ENCODE measurements around the gene HELZ.

DNA sequence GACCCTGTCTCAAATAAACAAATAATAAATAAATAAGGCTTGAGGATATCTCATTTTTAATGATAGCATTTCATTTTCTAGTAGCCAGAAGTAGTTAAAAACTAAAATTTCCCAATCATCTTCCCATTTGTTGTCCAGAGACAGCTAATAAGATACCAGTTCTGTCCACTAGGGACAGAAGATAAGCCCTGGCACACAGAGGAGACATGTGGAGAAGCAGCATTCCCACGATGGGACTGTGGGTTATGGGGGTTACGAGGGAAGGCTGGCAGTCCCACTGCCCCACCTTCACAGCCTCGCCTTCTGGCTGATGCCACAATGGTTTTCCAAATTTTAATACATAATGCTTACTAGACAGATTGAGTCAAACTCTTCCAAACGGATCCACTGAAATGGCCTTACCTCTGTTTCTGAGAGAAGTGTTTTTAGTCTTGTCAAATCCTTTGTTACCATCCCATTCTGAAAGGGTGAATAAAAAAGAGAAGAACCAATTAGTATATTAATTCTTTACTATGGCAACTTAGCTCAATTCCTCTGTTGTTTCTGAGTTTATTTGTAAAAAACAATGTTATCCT, 44.2 kb downstream of the HELZ start:
- TF ChIP-seq, protein P1, sequence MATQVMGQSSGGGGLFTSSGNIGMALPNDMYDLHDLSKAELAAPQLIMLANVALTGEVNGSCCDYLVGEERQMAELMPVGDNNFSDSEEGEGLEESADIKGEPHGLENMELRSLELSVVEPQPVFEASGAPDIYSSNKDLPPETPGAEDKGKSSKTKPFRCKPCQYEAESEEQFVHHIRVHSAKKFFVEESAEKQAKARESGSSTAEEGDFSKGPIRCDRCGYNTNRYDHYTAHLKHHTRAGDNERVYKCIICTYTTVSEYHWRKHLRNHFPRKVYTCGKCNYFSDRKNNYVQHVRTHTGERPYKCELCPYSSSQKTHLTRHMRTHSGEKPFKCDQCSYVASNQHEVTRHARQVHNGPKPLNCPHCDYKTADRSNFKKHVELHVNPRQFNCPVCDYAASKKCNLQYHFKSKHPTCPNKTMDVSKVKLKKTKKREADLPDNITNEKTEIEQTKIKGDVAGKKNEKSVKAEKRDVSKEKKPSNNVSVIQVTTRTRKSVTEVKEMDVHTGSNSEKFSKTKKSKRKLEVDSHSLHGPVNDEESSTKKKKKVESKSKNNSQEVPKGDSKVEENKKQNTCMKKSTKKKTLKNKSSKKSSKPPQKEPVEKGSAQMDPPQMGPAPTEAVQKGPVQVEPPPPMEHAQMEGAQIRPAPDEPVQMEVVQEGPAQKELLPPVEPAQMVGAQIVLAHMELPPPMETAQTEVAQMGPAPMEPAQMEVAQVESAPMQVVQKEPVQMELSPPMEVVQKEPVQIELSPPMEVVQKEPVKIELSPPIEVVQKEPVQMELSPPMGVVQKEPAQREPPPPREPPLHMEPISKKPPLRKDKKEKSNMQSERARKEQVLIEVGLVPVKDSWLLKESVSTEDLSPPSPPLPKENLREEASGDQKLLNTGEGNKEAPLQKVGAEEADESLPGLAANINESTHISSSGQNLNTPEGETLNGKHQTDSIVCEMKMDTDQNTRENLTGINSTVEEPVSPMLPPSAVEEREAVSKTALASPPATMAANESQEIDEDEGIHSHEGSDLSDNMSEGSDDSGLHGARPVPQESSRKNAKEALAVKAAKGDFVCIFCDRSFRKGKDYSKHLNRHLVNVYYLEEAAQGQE (IDR thresholded peaks at IDR 0.05; ENCODE audit: low read depth, low read length): no peak
- no peak for TF ChIP-seq POLR2AphosphoS5 (IDR thresholded peaks at IDR 0.05; ENCODE audit: low read depth, low read length)
- TF ChIP-seq FOXM1 (IDR thresholded peaks at IDR 0.05; ENCODE audit: low read depth): no peak
- no peak for TF ChIP-seq FOSL2 (IDR thresholded peaks at IDR 0.05; ENCODE audit: borderline replicate concordance, low read depth)
- TF ChIP-seq, protein P2, sequence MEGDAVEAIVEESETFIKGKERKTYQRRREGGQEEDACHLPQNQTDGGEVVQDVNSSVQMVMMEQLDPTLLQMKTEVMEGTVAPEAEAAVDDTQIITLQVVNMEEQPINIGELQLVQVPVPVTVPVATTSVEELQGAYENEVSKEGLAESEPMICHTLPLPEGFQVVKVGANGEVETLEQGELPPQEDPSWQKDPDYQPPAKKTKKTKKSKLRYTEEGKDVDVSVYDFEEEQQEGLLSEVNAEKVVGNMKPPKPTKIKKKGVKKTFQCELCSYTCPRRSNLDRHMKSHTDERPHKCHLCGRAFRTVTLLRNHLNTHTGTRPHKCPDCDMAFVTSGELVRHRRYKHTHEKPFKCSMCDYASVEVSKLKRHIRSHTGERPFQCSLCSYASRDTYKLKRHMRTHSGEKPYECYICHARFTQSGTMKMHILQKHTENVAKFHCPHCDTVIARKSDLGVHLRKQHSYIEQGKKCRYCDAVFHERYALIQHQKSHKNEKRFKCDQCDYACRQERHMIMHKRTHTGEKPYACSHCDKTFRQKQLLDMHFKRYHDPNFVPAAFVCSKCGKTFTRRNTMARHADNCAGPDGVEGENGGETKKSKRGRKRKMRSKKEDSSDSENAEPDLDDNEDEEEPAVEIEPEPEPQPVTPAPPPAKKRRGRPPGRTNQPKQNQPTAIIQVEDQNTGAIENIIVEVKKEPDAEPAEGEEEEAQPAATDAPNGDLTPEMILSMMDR (IDR thresholded peaks at IDR 0.05): peak; percentile 66
